ENCODE results near the gene NFYB.
"Not testable (repeated sequence)": the region's sequence is repeated elsewhere in the genome, so short reads cannot be mapped to it uniquely, and the experiment has no call there.

NFYB gene

DNA sequence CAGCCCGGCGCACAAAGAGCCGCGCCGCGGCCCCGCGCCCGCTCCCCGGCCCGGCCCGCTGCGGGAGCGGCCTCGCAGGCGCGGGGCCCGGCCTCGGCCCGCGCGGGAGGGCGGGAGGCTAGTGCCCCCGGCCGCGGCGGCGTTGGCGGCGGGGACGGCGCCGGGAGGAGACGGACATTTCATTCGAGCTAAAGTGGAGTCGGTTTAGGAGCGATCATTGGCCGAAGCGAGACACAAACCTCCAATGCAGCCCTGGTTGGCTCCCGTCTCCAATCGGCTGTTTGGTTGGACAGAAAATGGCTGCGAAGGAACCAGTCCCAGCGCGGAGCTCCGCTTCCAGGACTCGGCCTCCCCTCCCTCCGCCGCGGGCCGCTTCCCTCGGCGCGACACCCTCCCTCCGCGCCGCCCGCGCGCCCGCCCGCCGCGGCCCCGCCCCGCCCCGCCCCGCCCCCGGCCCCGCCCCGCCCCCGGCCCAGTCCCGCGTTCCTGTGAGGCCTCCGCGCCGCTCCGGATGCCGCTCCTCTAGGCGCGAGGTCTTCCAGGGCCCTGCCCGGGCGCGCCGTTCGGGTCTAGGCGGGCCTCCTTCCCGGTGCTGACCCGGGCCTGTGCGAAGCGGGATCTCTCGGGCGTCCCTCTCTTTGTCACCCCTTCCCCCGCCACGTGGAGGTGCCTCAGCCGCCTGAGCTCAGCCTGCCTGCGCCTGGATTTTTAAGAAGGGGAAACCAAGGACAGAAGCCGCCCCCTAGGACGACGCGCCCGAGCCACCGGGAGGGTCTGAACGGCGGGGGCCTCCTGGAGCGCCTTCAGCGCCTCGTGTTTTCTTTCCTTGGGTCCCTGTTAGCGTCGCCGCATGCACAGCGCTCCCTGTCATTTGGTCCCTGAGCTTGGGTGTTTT lies at the start of gene NFYB:
TSS of gene NFYB (minus strand) at position 309 of the 895 bp plus-strand sequence. CDS start 2,757 bp downstream, outside the sequence.
- peak; percentile 90 for DNase-seq (ENCODE audit: low read depth)

DNA sequence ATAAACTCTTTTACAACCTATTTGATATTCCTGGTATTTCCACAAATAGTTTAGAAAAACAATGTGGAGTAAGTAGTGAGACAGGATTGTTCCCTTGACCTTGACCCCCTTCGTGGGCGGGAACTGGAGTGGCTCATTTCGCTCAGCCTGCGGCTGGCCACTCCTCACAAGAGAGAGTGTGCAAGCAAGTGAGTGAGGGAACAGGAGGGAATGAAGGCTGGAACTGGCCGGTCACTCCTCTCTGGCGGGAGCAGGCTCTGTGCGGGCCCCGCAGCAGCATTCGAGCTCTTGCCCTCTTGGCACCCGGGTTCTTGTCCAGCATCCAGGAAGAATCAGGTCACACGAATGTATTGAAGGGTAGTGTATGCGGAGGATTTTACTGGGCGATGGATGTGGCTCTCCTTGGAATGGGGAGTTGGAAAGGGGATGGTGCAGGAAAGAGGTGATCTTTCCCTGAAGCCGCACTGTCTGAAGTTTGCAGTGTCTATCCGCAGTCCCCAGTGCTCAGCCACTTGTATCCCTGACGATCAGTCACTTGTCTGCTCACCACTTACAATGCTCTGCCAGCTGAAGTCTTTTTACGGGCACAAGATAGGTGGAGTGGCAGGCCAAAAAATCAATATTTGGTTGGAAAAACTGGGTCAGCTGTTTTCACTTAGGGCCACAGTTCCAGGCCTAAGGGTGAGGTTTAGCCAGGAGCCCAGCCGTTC lies 49.6 kb upstream of the NFYB start:
- DNase-seq (ENCODE audit: low read depth): no peak

DNA sequence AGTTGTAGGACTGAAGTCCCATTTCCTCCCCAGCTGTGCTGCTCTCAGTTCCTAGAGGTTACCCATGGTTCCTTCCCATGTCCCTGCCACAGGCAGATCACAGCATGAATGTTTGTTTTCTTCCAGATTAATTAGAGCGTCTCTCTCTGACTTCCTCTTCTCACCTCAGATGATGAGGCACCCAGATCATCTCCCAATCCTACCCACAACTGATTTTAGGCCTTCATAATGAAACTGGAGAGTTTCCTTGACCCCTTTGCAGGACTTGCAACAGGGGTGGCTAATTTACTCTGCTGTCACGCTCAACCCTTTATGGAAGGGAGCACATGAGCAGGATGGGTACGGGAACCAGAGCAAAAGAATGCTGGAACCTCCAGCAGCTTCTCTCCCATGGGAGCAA lies 45.4 kb upstream of the NFYB start:
- no peak for DNase-seq (ENCODE audit: low read depth)

DNA sequence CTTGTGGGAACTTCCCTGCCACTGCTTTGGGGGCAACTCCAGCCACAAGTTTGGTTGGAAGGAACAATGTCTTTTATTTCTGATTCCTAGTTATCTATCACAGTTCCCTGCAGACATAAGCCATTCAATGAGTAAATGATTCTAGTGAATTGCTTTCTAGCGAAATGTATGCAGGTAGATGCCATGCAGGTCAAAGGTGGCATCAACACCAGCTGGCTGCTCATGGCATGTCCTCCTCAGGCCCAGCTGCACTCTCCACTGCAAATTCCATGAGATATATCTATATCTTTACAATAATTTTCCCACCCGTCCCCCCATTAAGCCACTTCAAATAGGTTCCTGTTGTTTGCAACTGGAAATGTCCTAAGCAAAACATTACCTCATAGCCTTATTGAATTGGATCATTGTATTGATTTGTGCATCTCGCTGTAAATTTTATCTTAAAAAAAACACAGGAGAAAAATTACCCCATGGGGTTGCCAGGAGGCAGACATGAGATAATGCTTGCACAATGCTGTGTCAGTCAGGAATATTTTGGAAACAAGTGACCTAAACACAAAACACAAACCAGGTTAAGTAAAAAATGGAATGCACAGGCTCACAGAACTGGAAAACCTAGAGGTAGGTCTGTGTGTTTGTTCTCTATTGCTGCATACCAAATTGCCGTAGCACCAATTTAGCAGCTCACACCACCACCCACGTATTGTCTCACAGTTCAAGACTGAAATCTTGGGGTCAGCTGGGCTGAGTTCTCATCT lies 44.8 kb upstream of the NFYB start:
- no peak for DNase-seq (ENCODE audit: low read depth)

DNA sequence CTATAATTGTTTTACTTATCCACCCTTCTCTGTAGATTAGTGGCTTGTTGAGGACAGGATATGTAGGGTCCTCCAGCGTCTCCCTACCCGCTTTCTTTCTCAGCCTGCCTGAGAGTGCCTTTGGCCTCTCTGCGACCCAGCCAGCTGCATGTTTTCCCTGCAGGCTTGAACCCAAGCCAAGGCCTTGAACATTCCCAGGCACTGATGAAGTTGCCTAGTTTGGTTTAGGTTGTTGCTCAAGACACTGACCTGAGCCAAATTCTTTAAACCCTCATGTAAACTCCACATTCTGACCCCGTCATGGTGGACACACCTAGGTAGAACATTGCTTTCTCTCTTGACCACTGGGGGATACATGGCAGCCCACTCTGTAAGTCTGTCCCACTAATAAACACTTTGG lies 44.1 kb upstream of the NFYB start:
- DNase-seq (ENCODE audit: low read depth): peak; percentile 81

DNA sequence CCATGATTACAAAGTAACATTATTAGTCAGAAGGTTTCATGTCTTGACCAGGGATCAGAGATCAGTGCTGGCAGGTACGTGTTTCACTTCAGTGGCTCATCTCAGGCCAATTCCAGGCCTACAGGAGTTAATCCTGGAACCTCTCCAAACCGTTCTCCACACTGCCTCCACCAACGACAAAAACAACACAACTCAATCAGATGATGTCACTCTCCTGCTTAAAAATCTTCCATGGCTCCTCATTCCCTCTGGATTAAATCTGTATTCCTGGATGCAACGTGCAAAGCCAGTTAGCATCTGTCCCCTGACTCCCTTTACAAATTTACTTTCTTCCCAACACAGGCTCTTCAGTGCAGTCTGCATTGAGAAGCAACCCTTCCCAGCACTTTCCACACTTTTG lies 43.3 kb upstream of the NFYB start:
- peak; percentile 31 for DNase-seq (ENCODE audit: low read depth)

DNA sequence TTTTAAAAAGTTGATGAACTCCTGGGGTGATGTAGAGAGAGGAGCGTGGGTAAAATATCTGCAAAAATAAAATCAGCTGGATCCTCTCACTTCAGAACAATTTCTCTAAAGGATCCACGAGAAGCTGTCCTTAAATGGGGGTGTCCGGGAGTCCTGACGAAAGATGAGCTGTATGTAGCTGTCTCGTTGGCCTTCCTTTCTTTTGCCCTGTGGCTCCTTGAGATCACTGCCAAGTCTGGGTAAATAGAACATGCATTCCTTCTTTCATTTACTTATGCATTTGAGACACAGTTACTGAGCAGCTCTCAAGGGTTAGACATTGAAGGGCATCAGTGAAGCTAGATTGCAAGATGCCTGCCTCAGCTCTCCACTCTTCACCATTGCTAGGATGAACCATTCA lies 42.4 kb upstream of the NFYB start:
- DNase-seq (ENCODE audit: low read depth): no peak

DNA sequence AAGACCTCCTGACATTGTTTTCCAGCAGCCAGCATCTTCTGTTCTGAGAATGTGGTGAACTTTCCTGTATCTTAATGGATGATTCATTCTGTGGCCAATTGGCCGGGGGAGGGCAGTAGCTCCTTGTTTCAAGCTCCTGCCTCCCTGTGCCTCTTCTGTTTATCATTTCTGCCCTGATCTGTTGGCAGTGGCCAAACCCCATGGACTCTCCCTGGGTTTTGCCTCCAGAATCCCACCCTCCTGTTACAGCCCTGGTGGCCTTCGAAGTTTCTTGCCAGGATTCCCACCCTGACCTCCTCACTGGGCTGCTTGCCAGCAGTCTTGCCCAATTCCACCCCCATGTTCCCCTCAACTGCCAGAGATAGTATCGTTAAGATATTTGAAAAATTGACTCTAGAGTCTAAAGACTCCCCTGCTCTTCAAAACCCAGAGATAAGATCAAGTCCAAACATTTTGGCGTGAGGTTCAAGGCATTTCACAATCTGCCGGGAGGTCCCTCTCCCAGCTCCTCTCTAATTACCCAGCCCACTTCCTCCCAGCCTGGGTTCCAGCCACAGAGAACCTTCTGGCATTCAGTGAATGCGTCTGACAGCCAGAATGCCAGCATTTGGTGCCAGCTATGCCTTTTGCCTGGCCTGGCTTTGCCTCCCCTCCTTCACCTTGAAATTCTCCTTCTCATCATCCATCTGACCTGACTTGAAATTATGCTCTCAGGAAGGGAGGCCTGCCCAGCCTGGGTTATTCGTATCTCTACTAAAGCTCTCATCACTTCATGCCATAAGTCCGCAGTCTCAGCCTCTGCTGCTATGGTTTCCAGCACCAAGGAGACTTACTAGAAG lies 39.9 kb upstream of the NFYB start:
- DNase-seq (ENCODE audit: low read depth): peak; percentile 97

DNA sequence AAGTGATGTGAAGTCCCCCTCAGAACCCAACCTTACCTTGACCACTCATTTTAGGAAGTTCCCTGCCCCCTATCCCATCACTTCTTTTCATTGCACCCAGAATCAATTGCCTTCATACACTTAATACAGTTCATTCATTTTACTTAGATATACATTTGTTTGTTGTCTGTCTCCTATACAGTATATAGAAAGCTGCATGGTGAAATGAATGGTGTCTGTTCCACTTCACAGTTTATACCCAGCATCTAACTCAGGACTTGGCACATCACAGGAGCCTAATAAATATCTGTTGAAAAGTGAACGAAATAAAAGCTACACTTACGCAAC lies 39.3 kb upstream of the NFYB start:
- no peak for DNase-seq (ENCODE audit: low read depth)

DNA sequence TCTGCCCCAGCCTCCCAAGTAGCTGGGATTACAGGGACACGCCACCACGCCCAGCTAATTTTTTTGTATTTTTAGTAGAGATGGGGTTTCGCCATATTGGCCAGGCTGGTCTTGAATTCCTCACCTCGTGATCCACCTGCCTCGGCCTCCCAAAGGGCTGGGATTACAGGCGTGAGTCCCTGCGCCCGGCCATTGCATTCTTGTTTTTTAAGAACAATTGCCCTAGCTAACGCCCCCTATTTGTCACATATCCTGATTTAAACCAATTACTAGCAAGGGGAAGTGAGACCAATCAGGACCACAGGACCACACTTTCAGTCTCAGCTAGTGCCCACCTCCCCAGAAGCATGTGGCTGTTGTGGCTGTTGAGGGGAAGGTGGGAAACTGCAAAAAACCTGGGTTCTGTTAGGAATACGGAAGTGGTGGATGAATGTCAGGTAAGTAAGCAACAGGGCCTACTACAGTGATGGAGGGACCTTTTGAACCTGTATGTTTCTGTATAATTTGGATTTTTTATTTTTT lies 37.8 kb upstream of the NFYB start:
- DNase-seq (ENCODE audit: low read depth): no peak

DNA sequence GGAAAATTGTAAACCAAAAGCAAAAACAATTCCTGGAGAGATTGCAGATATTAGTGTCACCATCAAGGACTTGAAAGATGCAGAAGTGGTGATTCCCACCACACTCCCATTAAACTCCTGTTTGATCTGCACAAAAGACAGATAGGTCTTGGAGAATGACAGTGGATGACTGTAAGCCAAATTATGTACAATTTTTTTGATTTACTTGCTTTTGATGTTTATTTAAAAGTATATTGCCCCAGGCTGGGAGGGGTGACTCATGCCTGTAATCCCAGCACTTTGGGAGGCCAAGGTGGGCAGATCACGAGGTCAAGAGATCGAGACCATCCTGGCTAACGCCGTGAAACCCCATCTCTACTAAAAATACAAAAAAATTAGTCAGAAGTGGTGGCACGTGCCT lies 35.8 kb upstream of the NFYB start:
- not testable (repeated sequence) for DNase-seq (ENCODE audit: low read depth)

DNA sequence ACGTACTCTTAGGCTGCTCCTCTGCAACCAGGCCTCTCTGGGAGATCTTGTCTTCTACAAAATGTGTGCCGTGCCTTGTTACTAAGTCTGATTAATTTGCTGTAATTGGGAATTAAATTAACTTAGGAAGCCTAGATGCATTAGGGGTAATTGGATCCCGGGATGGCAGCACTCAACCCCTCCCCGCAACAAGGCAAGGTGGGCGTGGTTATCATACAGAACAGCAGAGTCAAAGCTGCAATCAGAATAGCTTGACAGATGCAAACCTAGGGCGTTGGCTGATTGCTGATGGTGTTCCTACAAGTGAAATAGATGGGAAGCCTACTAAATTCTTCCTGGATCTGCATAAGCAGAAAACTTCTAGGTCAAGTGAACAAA lies 34.5 kb upstream of the NFYB start:
- DNase-seq (ENCODE audit: low read depth): no peak

DNA sequence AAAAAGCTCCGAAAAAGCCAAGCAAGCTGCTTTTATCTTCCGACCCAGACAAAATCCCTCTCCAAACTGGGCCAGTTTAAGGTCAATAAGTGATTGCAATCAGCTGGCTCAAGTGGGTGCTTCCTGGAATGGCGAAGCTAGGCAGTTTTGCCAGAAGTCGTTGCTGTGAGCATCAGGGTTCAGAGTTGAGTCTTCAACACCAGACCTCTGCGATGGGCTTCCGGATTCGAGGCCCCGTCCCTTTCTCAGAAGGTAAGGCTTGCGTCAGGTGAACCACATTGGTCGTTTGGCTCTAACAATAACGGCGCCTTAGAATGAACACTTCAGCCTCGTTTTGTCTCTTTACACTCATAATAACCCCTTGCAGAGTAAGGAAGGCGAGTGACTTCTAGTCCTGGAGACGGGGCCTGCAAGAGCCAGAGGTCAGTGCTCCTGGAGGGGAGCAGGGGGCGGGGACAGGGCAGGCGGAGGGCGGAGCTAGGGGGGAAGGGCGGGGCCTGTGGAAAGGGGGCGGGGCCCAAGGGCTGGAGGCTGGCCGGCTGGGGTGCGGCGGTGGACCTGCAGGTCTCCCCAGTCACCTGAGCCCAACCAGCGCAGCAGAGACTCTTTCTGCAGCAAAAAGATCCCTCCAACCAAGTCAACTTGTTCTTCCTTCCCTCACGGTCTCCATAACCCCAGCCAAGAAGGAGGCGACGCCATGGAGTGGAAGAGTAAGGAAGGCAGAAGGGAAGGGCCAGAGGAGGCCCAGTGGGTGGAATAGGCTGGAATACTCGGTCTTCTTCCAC lies 34.0 kb upstream of the NFYB start:
- DNase-seq (ENCODE audit: low read depth): no peak

DNA sequence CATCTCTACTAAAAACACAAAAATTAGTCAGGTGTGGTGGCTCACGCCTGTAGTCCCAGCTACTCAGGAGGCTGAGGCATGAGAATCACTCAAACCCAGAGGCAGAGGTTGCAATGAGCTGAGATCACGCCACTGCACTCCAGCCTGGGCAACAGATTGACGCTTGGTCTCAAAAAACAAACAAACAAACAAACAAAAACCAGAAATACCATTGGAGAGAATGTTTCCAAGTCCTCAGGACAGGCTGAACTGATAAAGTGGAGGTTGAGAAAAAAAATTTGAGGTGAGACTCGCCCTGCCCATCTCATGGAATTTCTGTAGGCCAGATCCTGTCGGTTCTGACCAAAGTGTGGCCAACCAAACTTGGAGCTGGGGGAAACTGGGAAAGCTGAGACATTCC lies 30.6 kb upstream of the NFYB start:
- DNase-seq (ENCODE audit: low read depth): no peak

DNA sequence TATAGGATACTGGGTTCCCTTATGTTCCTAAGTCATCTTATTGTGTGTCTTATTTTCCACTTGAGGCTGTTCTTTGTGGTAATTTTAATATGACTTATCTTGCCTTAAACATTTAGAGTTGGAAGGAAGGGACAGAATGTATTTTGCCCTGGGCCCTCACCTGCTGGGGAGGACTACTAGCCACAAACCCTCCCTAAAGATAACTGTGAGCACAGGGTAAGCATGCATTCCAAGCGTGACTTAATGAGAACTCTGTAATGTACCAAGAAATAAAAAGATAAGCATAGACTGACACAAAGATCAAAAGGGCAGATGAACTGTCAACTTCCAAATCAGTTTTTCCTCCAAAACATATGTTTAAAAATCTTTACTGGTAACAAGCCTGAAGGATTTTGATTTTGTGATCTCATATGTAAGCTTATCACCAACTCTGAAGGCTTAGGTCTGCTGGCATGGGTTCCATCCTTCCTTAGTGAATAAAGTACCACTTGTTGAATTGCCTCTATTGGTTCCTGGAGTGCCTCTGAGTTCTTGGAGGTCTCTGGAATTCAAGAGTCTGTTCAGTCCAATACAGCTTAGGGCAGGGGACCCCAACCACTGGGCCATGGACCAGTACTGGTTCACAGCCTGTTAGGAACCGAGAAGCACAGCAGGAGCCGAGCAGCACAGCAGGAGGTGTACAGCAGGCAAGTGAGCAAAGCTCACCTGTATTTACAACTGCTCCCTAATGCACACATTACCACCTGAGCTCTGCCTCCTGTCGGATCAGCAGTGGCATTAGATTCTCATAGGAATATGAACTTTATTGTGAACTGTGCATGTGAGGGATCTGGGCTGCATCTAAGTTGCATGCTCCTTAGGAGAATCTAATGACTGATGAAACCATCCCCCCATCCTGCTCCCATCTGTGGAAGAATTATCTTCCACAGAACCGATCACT lies 29.8 kb upstream of the NFYB start:
- DNase-seq (ENCODE audit: low read depth): no peak

DNA sequence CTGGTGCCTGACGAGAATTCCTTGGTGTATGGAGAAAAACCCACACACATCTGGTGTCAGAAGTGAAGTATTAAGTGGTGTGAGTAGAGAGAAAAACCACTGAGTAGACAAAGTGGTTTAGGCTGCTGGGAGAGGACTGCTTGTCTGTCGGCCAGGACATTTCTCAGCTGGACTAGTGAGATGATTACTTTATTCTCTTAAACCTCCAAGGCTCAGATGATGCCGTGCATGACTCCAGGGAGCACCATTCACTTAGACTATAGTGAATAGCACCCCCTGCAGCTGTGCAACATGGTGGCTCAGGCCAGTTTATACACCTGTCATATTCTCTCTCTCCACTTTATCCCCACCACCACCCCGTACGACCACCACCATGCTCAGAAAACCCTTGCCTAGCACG lies 28.5 kb upstream of the NFYB start:
- DNase-seq (ENCODE audit: low read depth): no peak

DNA sequence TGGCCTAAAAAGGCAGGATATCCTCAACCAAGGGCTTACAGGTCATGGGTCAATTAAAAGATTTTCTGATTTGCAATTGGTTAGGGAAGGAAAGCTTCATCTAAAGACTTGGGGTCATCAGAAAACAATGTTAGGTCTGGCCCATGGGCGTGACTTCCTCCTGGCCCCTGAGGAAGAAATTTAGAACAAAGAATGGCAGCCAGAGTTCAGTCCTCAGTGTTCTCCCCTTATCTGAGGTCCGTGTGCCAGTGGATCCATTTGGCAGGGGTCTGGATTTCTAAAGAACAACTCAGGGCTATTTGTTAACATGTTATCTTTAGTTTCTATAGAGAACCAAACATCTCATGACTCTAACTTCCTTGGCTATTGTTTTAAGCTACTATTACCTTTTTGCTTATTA lies 27.8 kb upstream of the NFYB start:
- no peak for DNase-seq (ENCODE audit: low read depth)

DNA sequence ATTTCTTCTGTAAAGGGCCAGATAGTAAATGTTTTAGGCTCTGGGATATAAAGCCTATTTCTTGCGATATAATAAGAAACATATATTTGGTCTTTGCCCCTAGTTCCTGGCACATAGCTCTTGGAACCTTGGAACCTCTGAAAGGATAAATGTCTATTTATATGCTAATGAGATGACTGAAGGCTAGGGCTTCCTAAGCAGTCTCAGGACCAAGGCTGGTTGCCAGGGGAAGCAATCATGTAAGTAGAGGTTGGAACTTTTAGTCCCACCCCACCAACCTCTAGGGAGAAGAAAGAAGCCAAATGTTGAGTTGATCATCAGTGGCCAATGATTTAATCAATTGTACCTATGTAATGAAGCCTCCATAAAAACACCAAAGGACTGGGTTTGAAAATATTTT lies 26.6 kb upstream of the NFYB start:
- no peak for DNase-seq (ENCODE audit: low read depth)

DNA sequence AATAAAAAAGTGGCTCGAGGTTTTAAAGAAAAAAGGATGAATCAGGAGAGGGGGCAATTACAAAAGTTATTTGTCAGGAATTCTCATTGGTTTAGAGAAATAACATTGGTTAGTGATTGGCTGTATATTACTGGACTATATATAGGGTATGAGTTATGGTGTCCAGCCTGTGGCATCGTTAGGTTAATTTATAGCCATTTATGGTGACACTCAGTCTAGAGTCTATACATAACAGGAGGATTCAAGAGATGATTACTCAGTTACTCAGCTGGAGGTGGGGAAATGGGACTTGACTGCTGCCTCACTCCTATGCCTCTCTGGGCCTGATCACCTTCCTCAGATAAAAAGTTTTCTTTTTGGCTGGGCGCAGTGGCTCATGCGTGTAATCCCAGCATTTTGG lies 25.6 kb upstream of the NFYB start:
- DNase-seq (ENCODE audit: low read depth): no peak

DNA sequence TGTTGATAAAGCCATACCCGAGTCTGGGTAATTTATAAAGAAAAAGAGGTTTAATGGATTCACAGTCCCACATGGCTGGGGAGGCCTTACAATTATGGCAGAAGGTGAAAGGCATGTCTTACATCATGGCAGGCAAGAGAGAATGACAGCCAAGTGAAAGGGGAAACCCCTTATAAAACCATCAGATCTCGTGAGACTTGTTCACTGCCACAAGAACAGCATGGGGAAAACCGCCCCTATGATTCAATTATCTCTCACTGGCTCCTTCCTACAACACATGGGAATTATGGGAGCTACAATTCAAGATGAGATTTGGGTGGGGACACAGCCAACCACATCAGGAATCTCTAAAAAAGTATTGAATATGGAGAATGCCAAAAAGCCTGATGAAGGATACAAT lies 25.0 kb upstream of the NFYB start:
- not testable (repeated sequence) for DNase-seq (ENCODE audit: low read depth)
